ENCODE data around the gene TRIM22. TPM values are rescaled to one million over a fixed set of nuclear protein-coding genes. Genes with fewer than 3 reads are reported as not detected.
"Not testable (repeated sequence)": the region's sequence is repeated elsewhere in the genome, so short reads cannot be mapped to it uniquely, and the experiment has no call there.

The TRIM22 gene
- total RNA-seq, 4 donors from 2014 or later = 78.3 to 131 (median 100) TPM

DNA sequence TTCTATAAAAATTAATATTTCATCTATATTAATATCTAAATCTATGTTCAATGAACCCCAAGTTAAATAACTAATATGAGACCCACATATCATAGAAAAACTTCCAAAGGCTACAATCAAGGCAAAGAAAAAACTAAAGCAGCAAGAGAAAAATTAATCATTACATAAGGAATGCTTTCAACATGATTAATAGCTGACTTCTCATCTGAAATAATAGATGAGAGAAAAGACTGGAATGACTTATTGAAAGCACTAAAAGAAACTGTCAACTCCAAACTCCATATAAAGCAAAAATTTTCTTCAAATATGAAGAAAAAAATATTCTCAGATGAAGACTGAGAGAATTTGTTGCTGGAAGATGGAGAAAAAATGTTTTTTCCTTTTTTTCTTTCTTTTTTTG is 17.8 kb upstream of the TRIM22 start:
- no peak for TF ChIP-seq POLR2A (IDR thresholded peaks at IDR 0.05)
- no peak for TF ChIP-seq EP300 (IDR thresholded peaks at IDR 0.05)
- TF ChIP-seq, protein P1, sequence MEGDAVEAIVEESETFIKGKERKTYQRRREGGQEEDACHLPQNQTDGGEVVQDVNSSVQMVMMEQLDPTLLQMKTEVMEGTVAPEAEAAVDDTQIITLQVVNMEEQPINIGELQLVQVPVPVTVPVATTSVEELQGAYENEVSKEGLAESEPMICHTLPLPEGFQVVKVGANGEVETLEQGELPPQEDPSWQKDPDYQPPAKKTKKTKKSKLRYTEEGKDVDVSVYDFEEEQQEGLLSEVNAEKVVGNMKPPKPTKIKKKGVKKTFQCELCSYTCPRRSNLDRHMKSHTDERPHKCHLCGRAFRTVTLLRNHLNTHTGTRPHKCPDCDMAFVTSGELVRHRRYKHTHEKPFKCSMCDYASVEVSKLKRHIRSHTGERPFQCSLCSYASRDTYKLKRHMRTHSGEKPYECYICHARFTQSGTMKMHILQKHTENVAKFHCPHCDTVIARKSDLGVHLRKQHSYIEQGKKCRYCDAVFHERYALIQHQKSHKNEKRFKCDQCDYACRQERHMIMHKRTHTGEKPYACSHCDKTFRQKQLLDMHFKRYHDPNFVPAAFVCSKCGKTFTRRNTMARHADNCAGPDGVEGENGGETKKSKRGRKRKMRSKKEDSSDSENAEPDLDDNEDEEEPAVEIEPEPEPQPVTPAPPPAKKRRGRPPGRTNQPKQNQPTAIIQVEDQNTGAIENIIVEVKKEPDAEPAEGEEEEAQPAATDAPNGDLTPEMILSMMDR (IDR thresholded peaks at IDR 0.05) = no peak
- H3K27ac ChIP-seq = no peak overlapping the region
- no peaks in the 10 kb centered on the region for H3K4me1 ChIP-seq
- no peak overlapping the region for H3K4me3 ChIP-seq
- H3K36me3 ChIP-seq = peaks cover 0 to 57% (median 7%) of the 10 kb centered on the region in 3 donors
- no peaks in the 10 kb centered on the region for H3K27me3 ChIP-seq
- H3K9me3 ChIP-seq = no peaks in the 10 kb centered on the region
- DNase-seq (ENCODE audit: low spot score in 2 of 2) = no peak

DNA sequence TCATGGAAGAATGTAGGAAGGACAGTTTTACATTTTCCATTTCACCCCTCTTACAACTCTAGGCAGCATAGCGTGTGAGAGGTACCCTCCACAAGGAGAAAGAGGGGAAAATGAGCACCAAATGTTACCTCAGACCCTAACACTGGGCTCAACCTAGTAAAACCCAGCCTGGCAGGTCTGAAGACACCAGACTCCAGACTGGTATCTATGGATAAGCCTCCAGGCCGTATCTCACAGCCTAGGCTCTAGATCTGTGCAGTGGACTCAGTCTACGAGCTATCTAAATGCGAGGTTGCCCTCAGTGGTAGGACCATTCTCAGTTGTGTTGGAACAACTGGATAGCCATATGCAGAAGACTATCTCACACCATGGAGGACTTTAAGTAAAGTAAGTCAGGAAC is 15.2 kb upstream of the TRIM22 start:
- Histone ChIP-seq H3K27ac (no peak overlapping the region), H3K4me3 (no peak overlapping the region), H3K36me3 (peaks cover 0 to 53% (median 3%) of the 10 kb centered on the region in 3 donors), H3K4me1 (no peaks in the 10 kb centered on the region), H3K9me3 (peaks cover 0 to 4% (median 0%) of the 10 kb centered on the region in 4 donors), H3K27me3 (no peaks in the 10 kb centered on the region)
- WGBS, 2 donors = 96 to 98% methylated on average over 4 of the region's 4 CpGs
- TF ChIP-seq, protein P1 (IDR thresholded peaks at IDR 0.05) = no peak
- no peak for TF ChIP-seq EP300 (IDR thresholded peaks at IDR 0.05)
- TF ChIP-seq POLR2A (IDR thresholded peaks at IDR 0.05) = no peak
- no peak for DNase-seq (ENCODE audit: low spot score in 2 of 2)

DNA sequence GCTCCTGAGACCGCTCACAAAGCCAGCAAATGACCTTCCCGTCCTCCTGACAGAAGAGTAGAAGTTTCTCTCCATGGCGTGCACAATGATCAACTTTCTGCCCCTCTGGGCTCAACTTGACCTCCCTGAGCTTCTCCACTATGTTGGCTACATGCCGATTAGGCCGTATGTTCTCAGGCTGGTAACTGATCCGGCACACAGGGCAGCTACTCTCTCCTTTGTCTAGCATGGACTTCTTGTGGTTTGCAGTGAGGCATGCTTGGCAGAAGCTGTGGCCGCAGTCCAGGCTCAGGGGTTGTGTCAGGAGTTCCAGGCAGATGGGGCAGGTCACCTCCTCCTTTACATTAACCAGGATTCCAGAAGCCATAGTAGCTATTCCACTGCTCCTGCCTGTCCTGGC is 9.8 kb upstream of the TRIM22 start:
- Histone ChIP-seq H3K27me3 (no peaks in the 10 kb centered on the region), H3K4me3 (no peak overlapping the region), H3K36me3 (peaks cover 0 to 38% (median 0%) of the 10 kb centered on the region in 3 donors), H3K9me3 (peaks cover 0 to 4% (median 0%) of the 10 kb centered on the region in 4 donors), H3K4me1 (peaks cover 0 to 20% (median 3%) of the 10 kb centered on the region in 4 donors), H3K27ac (no peak overlapping the region)
- WGBS, 2 donors = 95 to 96% methylated on average over 7 of the region's 7 CpGs
- DNase-seq (ENCODE audit: low spot score in 2 of 2) = no peak
- no peak for TF ChIP-seq EP300 (IDR thresholded peaks at IDR 0.05)
- TF ChIP-seq, protein P1 (IDR thresholded peaks at IDR 0.05) = no peak

DNA sequence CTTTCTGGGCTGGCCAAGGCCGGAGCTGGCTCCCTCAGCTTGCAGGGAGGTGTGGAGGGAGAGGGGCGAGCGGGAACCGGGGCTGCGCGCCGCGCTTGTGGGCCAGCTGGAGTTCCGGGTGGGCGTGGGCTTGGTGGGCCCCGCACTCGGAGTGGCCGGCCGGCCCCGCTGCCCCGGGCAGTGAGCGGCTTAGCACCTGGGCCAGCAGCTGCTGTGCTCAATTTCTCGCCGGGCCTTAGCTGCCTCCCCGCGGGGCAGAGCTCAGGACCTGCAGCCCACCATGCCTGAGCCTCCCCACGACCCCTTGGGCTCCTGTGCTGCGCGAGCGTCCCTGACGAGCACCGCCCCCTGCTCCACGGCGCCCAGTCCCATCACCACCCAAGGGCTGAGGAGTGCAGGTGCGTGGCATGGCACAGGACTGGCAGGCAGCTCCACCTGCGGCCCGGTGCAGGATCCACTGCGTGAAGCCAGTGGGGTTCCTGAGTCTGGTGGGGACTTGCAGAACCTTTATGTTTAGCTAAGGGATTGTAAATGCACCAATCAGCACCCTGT is 6.6 kb upstream of the TRIM22 start:
- not testable (repeated sequence) for DNase-seq (ENCODE audit: low spot score in 2 of 2); H3K9me3 ChIP-seq; H3K27ac ChIP-seq; H3K4me3 ChIP-seq; H3K27me3 ChIP-seq
- WGBS, 2 donors = 40 to 91% methylated on average over 1 to 24 of the region's 33 CpGs
- Histone ChIP-seq H3K4me1 (peaks cover 0 to 25% (median 4%) of the 10 kb centered on the region in 4 donors), H3K36me3 (peaks cover 0 to 24% (median 0%) of the 10 kb centered on the region in 3 donors)

DNA sequence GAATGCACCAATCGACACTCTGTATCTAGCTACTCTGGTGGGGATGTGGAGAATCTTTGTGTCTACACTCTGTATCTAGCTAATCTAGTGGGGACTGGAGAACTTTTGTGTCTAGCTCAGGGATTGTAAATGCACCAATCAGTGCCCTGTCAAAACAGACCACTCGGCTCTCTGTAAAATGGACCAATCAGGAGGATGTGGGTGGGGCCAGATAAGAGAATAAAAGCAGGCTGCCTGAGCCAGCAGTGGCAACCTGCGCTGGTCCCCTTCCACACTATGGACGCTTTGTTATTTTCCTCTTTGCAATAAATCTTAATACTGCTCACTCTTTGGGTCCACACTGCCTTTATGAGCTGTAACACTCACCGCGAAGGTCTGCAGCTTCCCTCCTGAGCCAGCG is 6.0 kb upstream of the TRIM22 start:
- H3K27ac ChIP-seq = peak overlapping the region; percentile 84 to 96 (median 94)
- peak overlapping the region in 3 of 4 donors; percentile 37 to 55 (median 55) for H3K4me3 ChIP-seq
- H3K4me1 ChIP-seq = peaks cover 0 to 27% (median 5%) of the 10 kb centered on the region in 4 donors
- 76 to 81% methylated on average over 7 of the region's 7 CpGs for WGBS, 2 donors
- H3K36me3 ChIP-seq = peaks cover 0 to 18% (median 0%) of the 10 kb centered on the region in 3 donors
- DNase-seq (ENCODE audit: low spot score in 2 of 2); H3K27me3 ChIP-seq; H3K9me3 ChIP-seq: not testable (repeated sequence)

DNA sequence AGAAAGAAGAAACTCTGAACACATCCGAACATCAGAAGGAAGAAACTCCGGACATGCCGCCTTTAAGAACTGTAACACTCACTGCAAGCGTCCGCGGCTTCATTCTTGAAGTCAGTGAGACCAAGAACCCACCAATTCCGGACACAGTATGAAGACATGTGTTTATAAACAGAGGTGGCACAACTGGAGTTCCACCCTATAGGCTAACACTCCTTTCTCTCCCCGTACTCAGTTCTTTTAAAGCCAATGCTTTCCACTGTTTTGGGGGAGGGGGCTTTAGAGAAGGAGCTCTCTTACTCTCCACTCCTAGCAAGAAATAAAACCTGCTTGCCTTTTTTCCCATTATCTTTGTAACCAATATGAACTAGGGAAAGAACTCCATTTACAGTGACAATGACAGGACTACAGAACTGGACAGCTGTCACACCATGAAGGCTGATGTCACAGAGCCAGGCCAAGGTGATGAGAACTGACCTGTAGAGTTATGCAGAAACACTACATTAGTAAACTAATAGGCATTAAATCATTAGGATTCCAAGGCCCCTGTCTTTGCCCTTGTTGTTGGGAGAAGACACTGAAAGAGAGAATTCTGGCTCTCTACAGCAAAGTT is 5.4 kb upstream of the TRIM22 start:
- Histone ChIP-seq H3K27ac (peak overlapping the region; percentile 84 to 96 (median 94)), H3K4me1 (peaks cover 0 to 33% (median 7%) of the 10 kb centered on the region in 4 donors), H3K27me3 (no peaks in the 10 kb centered on the region), H3K9me3 (no peaks in the 10 kb centered on the region), H3K4me3 (peak overlapping the region; percentile 37 to 55 (median 48)), H3K36me3 (peaks cover 0 to 13% (median 0%) of the 10 kb centered on the region in 3 donors)
- TF ChIP-seq EP300 (IDR thresholded peaks at IDR 0.05) (no peak), POLR2A (IDR thresholded peaks at IDR 0.05) (no peak)
- TF ChIP-seq, protein P1 (IDR thresholded peaks at IDR 0.05) = no peak
- DNase-seq (ENCODE audit: low spot score in 2 of 2) = no peak
- 45 to 57% methylated on average over 8 of the region's 8 CpGs for WGBS, 2 donors

Data from tibial nerve (tissue), 4 donors.